Measurements from ENCODE around the gene ABHD17C. TPM values are rescaled to one million over a fixed set of nuclear protein-coding genes. Genes with fewer than 3 reads are reported as not detected.
A peak's percentile ranks its signal among the peaks of the same experiment; 100 is the strongest.

ABHD17C gene
- total RNA-seq, 4 donors from 2014 or later, result 18.7 to 37.1 (median 27.1) TPM

DNA sequence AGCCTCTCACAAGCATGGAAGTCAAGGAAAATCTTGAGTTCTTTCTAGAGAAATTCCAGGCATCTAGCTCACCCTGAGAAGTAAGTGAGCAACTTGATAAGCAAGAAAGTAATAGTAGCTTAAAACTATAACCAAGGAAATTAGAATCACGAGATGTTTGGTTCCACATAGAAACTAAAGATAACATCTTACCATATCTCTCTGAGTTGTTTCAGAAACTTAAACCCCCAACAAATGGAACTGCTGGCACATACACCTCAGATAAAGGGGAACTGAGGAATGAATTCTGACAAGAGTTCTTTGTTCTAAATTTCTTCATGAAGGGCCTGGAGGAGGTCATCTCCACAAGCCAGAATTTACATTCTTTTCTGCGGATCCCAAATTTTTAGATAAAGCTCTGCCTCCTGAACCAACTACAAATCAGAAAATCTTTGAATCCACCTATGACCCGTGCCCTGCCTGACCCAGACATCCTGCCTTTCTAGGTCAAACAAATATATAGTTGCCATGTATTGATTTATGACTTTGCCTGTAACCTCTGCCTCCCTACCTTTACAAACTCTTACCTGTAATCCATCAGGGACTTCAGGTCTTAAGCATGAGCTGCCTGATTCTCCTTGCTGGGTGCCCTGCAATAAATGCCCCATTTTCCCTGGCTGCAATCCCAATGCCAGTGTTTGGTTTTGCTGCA, 26.4 kb upstream of the ABHD17C start:
- WGBS, 2 donors, result 76 to 77% methylated on average over 3 of the region's 3 CpGs
- Histone ChIP-seq H3K4me1 (peaks cover 0 to 34% (median 0%) of the 10 kb centered on the region in 3 donors), H3K27ac (no peak overlapping the region), H3K27me3 (no peaks in the 10 kb centered on the region), H3K4me3 (no peak overlapping the region), H3K9me3 (no peaks in the 10 kb centered on the region), H3K36me3 (no peaks in the 10 kb centered on the region)
- TF ChIP-seq POLR2A (IDR thresholded peaks at IDR 0.05), result no peak
- TF ChIP-seq CTCF (IDR thresholded peaks at IDR 0.05), result no peak
- DNase-seq, result no peak
- intact Hi-C loops (cut with DNase I), result no loop called here

GRCh38 chr15:80669663-80670273, 25.3 kb upstream of the ABHD17C start:
- no peaks in the 10 kb centered on the region for H3K27me3 ChIP-seq
- peak overlapping the region in 3 of 4 donors; percentile 44 to 56 (median 54) for H3K27ac ChIP-seq
- H3K9me3 ChIP-seq, result no peaks in the 10 kb centered on the region
- H3K4me1 ChIP-seq, result peaks cover 0 to 33% (median 9%) of the 10 kb centered on the region in 3 donors
- DNase-seq, result no peak
- no peak overlapping the region for H3K4me3 ChIP-seq
- 55 to 62% methylated on average over 2 of the region's 2 CpGs for WGBS, 2 donors
- no peaks in the 10 kb centered on the region for H3K36me3 ChIP-seq
- TF ChIP-seq CTCF (IDR thresholded peaks at IDR 0.05) (no peak), POLR2A (IDR thresholded peaks at IDR 0.05) (no peak)
- intact Hi-C loops (cut with DNase I), result no loop called here

DNA sequence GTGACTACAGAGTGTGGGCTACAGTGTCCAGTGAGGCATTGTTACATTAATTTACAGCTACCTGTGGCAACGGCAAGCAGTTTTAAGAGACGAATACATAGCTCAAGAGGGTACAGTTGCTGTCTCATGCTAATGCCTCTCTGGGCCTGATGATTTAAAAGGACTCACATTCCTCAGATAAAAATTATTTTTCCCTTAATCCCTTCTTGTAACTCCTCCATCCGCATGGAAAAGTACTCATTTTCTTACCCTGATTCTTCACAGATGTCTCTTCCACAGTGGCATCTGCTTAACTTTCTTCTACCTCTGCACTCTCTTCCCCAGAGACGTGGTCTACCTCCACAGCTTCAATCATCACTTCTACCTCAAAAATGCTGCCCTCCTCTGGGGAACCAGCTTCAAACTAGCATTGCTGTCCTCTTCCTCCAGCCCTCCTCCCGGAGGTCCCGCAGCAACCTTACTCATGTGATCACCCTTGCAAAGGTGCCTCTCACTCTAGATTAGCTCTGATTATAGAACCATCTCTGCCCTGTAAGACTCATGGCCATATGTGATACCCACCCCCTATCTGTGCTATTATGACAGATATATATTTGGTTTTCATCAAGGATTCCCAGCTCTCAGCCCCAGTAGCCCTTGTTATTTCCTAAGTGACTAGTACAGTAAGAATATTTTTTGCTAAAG, 21.4 kb upstream of the ABHD17C start:
- H3K27ac ChIP-seq, result no peak overlapping the region

DNA sequence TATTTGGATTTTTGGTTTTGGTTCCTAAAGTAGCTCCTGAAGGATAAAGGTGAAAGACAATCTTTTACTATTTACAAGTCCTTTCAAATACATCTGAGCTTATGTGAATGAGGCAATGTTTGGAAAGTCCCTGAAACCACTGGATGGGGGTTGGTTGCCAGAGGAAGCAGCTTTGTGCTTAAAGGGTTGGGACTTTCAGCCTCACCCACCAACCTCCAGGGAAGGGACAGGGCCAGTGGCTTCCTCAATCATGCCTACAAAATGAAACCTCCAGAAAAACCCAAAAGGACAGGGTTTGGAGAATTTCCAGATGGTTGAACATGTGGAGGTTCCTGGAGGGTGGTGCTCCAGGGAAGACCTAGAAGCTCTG, 20.9 kb upstream of the ABHD17C start:
- intact Hi-C loops (cut with DNase I), result no loop called here
- no peak for DNase-seq

More for the DNA sequence above, 21.4 kb upstream of the ABHD17C start:
- no peak for TF ChIP-seq POLR2A (IDR thresholded peaks at IDR 0.05)
- TF ChIP-seq CTCF (IDR thresholded peaks at IDR 0.05), result no peak
- 74 to 81% methylated on average over 6 of the region's 6 CpGs for WGBS, 2 donors
- H3K27me3 ChIP-seq, result no peaks in the 10 kb centered on the region
- intact Hi-C loops (cut with DNase I), result no loop called here
- H3K4me1 ChIP-seq, result peaks cover 0 to 43% (median 9%) of the 10 kb centered on the region in 3 donors
- no peaks in the 10 kb centered on the region for H3K9me3 ChIP-seq
- no peak for DNase-seq
- no peak overlapping the region for H3K4me3 ChIP-seq
- no peaks in the 10 kb centered on the region for H3K36me3 ChIP-seq

More for the DNA sequence above, 20.9 kb upstream of the ABHD17C start:
- no peaks in the 10 kb centered on the region for H3K36me3 ChIP-seq
- H3K4me3 ChIP-seq, result no peak overlapping the region
- no peak overlapping the region for H3K27ac ChIP-seq
- peaks cover 0 to 49% (median 9%) of the 10 kb centered on the region in 3 donors for H3K4me1 ChIP-seq
- H3K27me3 ChIP-seq, result no peaks in the 10 kb centered on the region
- no peak for TF ChIP-seq POLR2A (IDR thresholded peaks at IDR 0.05)
- TF ChIP-seq CTCF (IDR thresholded peaks at IDR 0.05), result no peak
- no peaks in the 10 kb centered on the region for H3K9me3 ChIP-seq
